Vagina (tissue), 2 donors: ENCODE data around the gene PRG3.

Experiments used
- POLR2A ChIP-seq, 2 donors: fragments of 450-650 bp; IDR thresholded peaks; one replicate each; pipeline ENCODE4 v1.6.1; 2017; ENCODE audit warnings: antibody characterized with exemption in 2 of 2, mild to moderate bottlenecking in 2 of 2, moderate library complexity in 2 of 2
- POLR2AphosphoS5 ChIP-seq, 2 donors: sonication (generic); formaldehyde crosslinking; IDR thresholded peaks; one replicate each; pipeline ENCODE4 v1.9.0; 2017; ENCODE audit warnings: antibody characterized with exemption in 2 of 2, mild to moderate bottlenecking in 2 of 2, low read depth in 1 of 2; ENCODE audit not compliant: insufficient read depth in 1 of 2
- TF ChIP-seq, protein P1 (sequence below), 3 experiments: fragments of 450-650 bp in 2 of 3; fragments of 200-600 bp in 1 of 3; sonication (generic) in 1 of 3; IDR thresholded peaks; one replicate each; pipeline ENCODE4 v1.5.1; 2017 to 2019; ENCODE audit warnings: antibody characterized with exemption in 3 of 3, mild to moderate bottlenecking in 2 of 3, moderate library complexity in 2 of 3

DNA sequence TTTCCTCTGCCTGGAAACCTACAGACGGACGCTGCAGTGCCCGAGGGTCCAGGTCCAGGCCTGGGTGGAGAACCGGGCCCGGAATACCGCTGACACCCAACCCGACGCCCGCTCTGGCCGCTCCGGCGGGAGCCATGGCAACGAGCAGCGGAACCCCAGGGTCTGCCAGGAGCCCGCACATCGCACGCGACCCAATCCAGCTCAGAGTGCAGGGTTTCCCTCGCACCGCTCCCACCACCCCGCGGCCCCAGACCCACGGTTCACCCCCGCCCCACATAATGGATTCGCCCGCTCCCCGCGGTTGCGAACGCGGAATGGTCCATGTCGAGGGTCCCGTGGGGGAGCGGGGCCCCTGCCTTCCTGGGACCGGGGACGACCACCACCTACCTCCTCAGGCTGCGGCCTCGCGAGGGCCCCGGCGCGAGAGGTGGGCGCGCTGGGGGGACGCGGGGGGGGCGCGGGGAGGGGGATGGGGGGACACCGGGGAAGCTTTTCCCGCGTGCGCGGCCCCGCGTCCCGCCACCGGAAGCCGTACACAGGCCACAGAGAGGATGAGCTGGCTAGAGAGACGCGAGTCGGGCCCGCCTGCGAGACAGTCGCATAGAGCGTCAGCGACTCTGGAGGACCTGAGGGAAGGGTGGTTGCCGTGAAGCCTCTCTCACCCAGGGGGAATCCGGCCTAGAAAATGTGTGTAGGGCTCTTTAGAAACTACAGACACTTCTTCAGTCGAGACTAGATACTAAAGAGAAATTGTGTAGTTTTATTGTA is 45.4 kb downstream of the PRG3 start, which contains the start of gene SSRP1:
- TF ChIP-seq, protein P1, sequence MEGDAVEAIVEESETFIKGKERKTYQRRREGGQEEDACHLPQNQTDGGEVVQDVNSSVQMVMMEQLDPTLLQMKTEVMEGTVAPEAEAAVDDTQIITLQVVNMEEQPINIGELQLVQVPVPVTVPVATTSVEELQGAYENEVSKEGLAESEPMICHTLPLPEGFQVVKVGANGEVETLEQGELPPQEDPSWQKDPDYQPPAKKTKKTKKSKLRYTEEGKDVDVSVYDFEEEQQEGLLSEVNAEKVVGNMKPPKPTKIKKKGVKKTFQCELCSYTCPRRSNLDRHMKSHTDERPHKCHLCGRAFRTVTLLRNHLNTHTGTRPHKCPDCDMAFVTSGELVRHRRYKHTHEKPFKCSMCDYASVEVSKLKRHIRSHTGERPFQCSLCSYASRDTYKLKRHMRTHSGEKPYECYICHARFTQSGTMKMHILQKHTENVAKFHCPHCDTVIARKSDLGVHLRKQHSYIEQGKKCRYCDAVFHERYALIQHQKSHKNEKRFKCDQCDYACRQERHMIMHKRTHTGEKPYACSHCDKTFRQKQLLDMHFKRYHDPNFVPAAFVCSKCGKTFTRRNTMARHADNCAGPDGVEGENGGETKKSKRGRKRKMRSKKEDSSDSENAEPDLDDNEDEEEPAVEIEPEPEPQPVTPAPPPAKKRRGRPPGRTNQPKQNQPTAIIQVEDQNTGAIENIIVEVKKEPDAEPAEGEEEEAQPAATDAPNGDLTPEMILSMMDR (IDR thresholded peaks at IDR 0.05): no peak
- TF ChIP-seq POLR2A (IDR thresholded peaks at IDR 0.05) (peak in 1 of 2 donors; percentile 11), POLR2AphosphoS5 (IDR thresholded peaks at IDR 0.05; ENCODE audit: insufficient read depth in 1 of 2, low read depth in 1 of 2) (peak; percentile 72 to 73)
